ENCODE data around the gene GTF2B.

- TF ChIP-seq POLR2AphosphoS5 (IDR thresholded peaks at IDR 0.05) (no peak), CTCF (IDR thresholded peaks at IDR 0.05) (no peak)
Measured at GRCh38 chr1:88813471-88813870, 77.9 kb downstream of the GTF2B start.
